ENCODE results near the gene LPAR1. TPM values are rescaled to one million over a fixed set of nuclear protein-coding genes. Genes with fewer than 3 reads are reported as not detected.

LPAR1 gene
- total and polyA plus RNA-seq, 2 donors (not counting 1 experiment from before 2014, with no cell fraction given) = 222 to 240 TPM

DNA sequence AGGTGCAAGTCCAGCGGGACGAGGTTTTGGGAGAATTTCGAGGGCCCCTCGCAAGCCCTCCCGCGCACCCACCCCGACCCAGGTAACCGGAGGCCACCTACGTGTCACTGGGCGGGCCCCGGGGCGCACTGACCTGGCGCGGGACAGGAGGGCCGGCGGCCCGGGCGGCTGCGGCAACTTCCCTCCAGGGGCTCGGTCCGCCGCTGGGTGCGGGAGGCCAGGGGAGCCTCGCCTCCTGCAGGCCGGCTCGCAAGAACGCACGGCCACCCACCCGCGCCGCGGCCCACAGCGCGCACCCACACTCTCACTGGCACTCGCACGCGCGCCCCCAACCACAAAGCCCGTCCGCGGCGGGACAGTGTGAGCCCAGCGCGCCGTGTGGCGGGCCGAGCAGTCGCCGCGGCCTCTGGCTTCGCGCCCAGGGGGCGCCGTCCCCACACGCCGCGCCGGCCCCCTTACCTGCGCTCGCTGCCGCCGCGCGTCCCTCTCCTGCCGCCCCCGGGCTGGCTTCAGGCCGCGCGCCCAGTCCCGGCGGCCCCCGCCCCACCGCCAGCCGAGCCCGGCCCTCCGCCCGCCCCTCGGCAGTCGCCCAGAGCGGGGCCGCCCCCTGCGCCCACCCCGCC lies 451 bp downstream of the LPAR1 start:
- peak overlapping the region; percentile 3 for H3K4me2 ChIP-seq (ENCODE audit: extremely low read depth, insufficient read depth, low read length)
- TF ChIP-seq, protein P1, sequence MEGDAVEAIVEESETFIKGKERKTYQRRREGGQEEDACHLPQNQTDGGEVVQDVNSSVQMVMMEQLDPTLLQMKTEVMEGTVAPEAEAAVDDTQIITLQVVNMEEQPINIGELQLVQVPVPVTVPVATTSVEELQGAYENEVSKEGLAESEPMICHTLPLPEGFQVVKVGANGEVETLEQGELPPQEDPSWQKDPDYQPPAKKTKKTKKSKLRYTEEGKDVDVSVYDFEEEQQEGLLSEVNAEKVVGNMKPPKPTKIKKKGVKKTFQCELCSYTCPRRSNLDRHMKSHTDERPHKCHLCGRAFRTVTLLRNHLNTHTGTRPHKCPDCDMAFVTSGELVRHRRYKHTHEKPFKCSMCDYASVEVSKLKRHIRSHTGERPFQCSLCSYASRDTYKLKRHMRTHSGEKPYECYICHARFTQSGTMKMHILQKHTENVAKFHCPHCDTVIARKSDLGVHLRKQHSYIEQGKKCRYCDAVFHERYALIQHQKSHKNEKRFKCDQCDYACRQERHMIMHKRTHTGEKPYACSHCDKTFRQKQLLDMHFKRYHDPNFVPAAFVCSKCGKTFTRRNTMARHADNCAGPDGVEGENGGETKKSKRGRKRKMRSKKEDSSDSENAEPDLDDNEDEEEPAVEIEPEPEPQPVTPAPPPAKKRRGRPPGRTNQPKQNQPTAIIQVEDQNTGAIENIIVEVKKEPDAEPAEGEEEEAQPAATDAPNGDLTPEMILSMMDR (conservative IDR thresholded peaks at IDR 0.05 in 1 of 2, IDR thresholded peaks at IDR 0.05 in 1 of 2; ENCODE audit: low read depth in 1 of 2, low read length in 2 of 2) = peak in 1 of 2 donors; percentile 10
- no peak for TF ChIP-seq EZH2 (IDR thresholded peaks at IDR 0.05; ENCODE audit: low read length, missing control alignments)
- no peaks in the 10 kb centered on the region for H3K27me3 ChIP-seq (ENCODE audit: control insufficient read depth, insufficient read depth, low read length)
- no peaks in the 10 kb centered on the region for H3K9me3 ChIP-seq (ENCODE audit: control insufficient read depth, insufficient read depth, low read depth, low read length)
- no peaks in the 10 kb centered on the region for H4K20me1 ChIP-seq (ENCODE audit: control insufficient read depth, extremely low read depth, insufficient read depth, low read length)
- H3K36me3 ChIP-seq (ENCODE audit: control insufficient read depth, insufficient read depth, low read length) = no peaks in the 10 kb centered on the region
- peak overlapping the region; percentile 66 for H3K27ac ChIP-seq (ENCODE audit: insufficient read depth, low read length)
- peaks cover 10% of the 10 kb centered on the region for H3K4me1 ChIP-seq (ENCODE audit: control insufficient read depth, extremely low read depth, insufficient read depth, low read length)
- H3K79me2 ChIP-seq (ENCODE audit: control insufficient read depth, insufficient read depth, low read length) = peaks cover 55% of the 10 kb centered on the region
- peak overlapping the region; percentile 52 to 94 (median 72) for H3K4me3 ChIP-seq (replicated peaks in 1 of 4; ENCODE audit: control extremely low read depth in 1 of 4, insufficient read depth in 1 of 4, low read depth in 3 of 4, low read length in 4 of 4)
- no peak overlapping the region for H2AFZ ChIP-seq (ENCODE audit: low read length)
- DNase-seq (ENCODE audit: low read depth in 2 of 2) = peak; percentile 31 to 44
- peak overlapping the region; percentile 77 for H3K9ac ChIP-seq (ENCODE audit: insufficient read depth, low read length)

DNA sequence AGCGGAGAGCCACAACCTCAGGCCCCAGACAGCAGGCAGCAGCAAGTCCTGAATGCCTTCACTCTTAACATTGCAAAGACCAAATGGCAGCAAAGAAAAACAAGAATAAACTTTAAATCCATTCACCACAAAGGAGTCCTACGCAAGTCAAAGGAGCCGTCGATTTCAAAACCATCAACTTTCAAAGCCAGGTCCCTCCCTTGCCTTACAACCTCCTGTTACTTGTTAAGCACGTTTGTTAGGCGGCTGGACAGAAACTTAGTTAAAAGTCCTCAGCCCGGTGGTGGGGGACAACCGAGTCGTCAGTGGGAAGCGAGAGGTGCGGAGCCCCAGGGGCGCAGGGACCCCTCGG lies 938 bp downstream of the LPAR1 start:
- Histone ChIP-seq H3K27me3 (ENCODE audit: control insufficient read depth, insufficient read depth, low read length) (no peaks in the 10 kb centered on the region), H3K36me3 (ENCODE audit: control insufficient read depth, insufficient read depth, low read length) (no peaks in the 10 kb centered on the region), H3K4me2 (ENCODE audit: extremely low read depth, insufficient read depth, low read length) (peak overlapping the region; percentile 3), H3K27ac (ENCODE audit: insufficient read depth, low read length) (peak overlapping the region; percentile 66), H3K4me3 (replicated peaks in 1 of 4; ENCODE audit: control extremely low read depth in 1 of 4, insufficient read depth in 1 of 4, low read depth in 3 of 4, low read length in 4 of 4) (peak overlapping the region; percentile 52 to 94 (median 72)), H3K4me1 (ENCODE audit: control insufficient read depth, extremely low read depth, insufficient read depth, low read length) (peaks cover 10% of the 10 kb centered on the region), H3K9me3 (ENCODE audit: control insufficient read depth, insufficient read depth, low read depth, low read length) (no peaks in the 10 kb centered on the region), H3K79me2 (ENCODE audit: control insufficient read depth, insufficient read depth, low read length) (peaks cover 60% of the 10 kb centered on the region), H3K9ac (ENCODE audit: insufficient read depth, low read length) (peak overlapping the region; percentile 77), H2AFZ (ENCODE audit: low read length) (no peak overlapping the region), H4K20me1 (ENCODE audit: control insufficient read depth, extremely low read depth, insufficient read depth, low read length) (no peaks in the 10 kb centered on the region)
- DNase-seq (ENCODE audit: low read depth in 2 of 2) = peak; percentile 39 to 58
- TF ChIP-seq EZH2 (IDR thresholded peaks at IDR 0.05; ENCODE audit: low read length, missing control alignments) = no peak
- TF ChIP-seq, protein P1 (conservative IDR thresholded peaks at IDR 0.05 in 1 of 2, IDR thresholded peaks at IDR 0.05 in 1 of 2; ENCODE audit: low read depth in 1 of 2, low read length in 2 of 2) = no peak

DNA sequence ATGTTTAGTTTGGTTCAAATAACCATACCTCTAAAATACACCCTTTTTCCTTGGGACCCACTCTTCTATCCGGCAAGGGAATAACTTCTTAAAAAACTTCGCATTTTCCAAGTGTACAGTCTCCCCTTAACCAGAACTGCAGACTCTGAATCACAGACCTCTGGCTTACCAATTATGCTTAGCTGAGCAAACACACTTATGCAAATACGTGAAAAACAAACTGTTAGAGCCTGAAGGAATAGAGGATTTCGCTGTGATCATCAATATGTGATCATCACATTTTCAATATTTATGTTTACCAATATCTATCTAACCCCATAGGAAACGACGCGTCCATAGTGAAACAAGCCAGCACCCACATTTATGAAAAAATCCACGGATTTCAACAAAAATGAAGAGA lies 1.3 kb downstream of the LPAR1 start:
- no peaks in the 10 kb centered on the region for H4K20me1 ChIP-seq (ENCODE audit: control insufficient read depth, extremely low read depth, insufficient read depth, low read length)
- H3K36me3 ChIP-seq (ENCODE audit: control insufficient read depth, insufficient read depth, low read length) = no peaks in the 10 kb centered on the region
- no peak for TF ChIP-seq EZH2 (IDR thresholded peaks at IDR 0.05; ENCODE audit: low read length, missing control alignments)
- TF ChIP-seq, protein P1 (conservative IDR thresholded peaks at IDR 0.05 in 1 of 2, IDR thresholded peaks at IDR 0.05 in 1 of 2; ENCODE audit: low read depth in 1 of 2, low read length in 2 of 2) = no peak
- DNase-seq (ENCODE audit: low read depth in 2 of 2) = peak; percentile 47 to 54
- H2AFZ ChIP-seq (ENCODE audit: low read length) = no peak overlapping the region
- peak overlapping the region; percentile 66 for H3K27ac ChIP-seq (ENCODE audit: insufficient read depth, low read length)
- no peaks in the 10 kb centered on the region for H3K9me3 ChIP-seq (ENCODE audit: control insufficient read depth, insufficient read depth, low read depth, low read length)
- H3K9ac ChIP-seq (ENCODE audit: insufficient read depth, low read length) = peak overlapping the region; percentile 77
- peaks cover 64% of the 10 kb centered on the region for H3K79me2 ChIP-seq (ENCODE audit: control insufficient read depth, insufficient read depth, low read length)
- no peaks in the 10 kb centered on the region for H3K27me3 ChIP-seq (ENCODE audit: control insufficient read depth, insufficient read depth, low read length)
- peak overlapping the region; percentile 52 to 94 (median 72) for H3K4me3 ChIP-seq (replicated peaks in 1 of 4; ENCODE audit: control extremely low read depth in 1 of 4, insufficient read depth in 1 of 4, low read depth in 3 of 4, low read length in 4 of 4)
- peaks cover 10% of the 10 kb centered on the region for H3K4me1 ChIP-seq (ENCODE audit: control insufficient read depth, extremely low read depth, insufficient read depth, low read length)
- H3K4me2 ChIP-seq (ENCODE audit: extremely low read depth, insufficient read depth, low read length) = peak overlapping the region; percentile 93

All from fibroblast of lung (primary cell).